IMR-90 (cell line): ENCODE measurements around the gene CD38. TPM values are rescaled to one million over a fixed set of nuclear protein-coding genes. Genes with fewer than 3 reads are reported as not detected.

Experiments used
- ATAC-seq: fragments of 200-7000 bp; cut with Tn5 transposase; 2 replicates; pipeline ENCODE4 v1.9.1; 2020; ENCODE audit warnings: low read depth, mild to moderate bottlenecking, moderate library complexity
- BruUV-seq: library from RNA; stranded (reverse); fragments of 400-500 nt; replicated peaks from 2 replicates; lab custom pipeline; 2021; lab: Mats Ljungman, UMichigan
- CTCF ChIA-PET: fragments of 300-600 bp; formaldehyde crosslinking; extraction: SDS; loops from one replicate; lab custom pipeline; 2021; ENCODE audit warnings: antibody characterized with exemption; lab: Yijun Ruan, JAX
- POLR2A ChIA-PET: fragments of 300-600 bp; sonication (Branson Sonifier 250); formaldehyde crosslinking; loops from one replicate; lab custom pipeline; 2022; ENCODE audit warnings: antibody characterized with exemption; ENCODE audit not compliant: unreplicated experiment; lab: Charles Lee
- DNase-seq: peaks from one replicate; pipeline ENCODE4 v3.0.0; 2013
- H2AFZ ChIP-seq: replicated peaks from 2 replicates; pipeline ENCODE3; 2013; ENCODE audit warnings: low read length, mild to moderate bottlenecking; ENCODE audit not compliant: poor library complexity
- H2AK5ac ChIP-seq: 2 replicates; pipeline ENCODE4 v1.6.1; 2013; ENCODE audit warnings: low read depth, low read length, inconsistent platforms
- H2AK9ac ChIP-seq: replicated peaks from 2 replicates; pipeline ENCODE3; 2013; ENCODE audit warnings: mild to moderate bottlenecking, low read depth, low read length, moderate library complexity; ENCODE audit not compliant: poor library complexity
- H2BK120ac ChIP-seq: 2 replicates; pipeline ENCODE4 v1.6.1; 2013; ENCODE audit warnings: low read depth, low read length, inconsistent platforms
- H2BK15ac ChIP-seq: 3 replicates; pipeline ENCODE4 v1.6.1; 2013; ENCODE audit warnings: low read depth, low read length, inconsistent platforms
- H2BK20ac ChIP-seq: 2 replicates; pipeline ENCODE4 v1.6.1; 2013; ENCODE audit warnings: low read depth, mild to moderate bottlenecking, inconsistent platforms, low read length, moderate library complexity
- H2BK5ac ChIP-seq: 2 replicates; pipeline ENCODE4 v1.6.1; 2013; ENCODE audit warnings: mild to moderate bottlenecking, low read depth, low read length, inconsistent platforms; ENCODE audit not compliant: poor library complexity, severe bottlenecking
- H3K14ac ChIP-seq: replicated peaks from 2 replicates; pipeline ENCODE4 v1.6.1; 2013; ENCODE audit warnings: low read depth, low read length, inconsistent platforms
- H3K18ac ChIP-seq: 2 replicates; pipeline ENCODE4 v1.6.1; 2013; ENCODE audit warnings: low read depth, low read length, control low read depth
- H3K23ac ChIP-seq: 2 replicates; pipeline ENCODE4 v1.6.1; 2013; ENCODE audit warnings: low read depth, low read length, inconsistent platforms
- H3K27ac ChIP-seq: 2 replicates; pipeline ENCODE4 v1.5.1; 2013; ENCODE audit warnings: mild to moderate bottlenecking, control low read depth, low read length; ENCODE audit not compliant: insufficient read depth
- H3K27me3 ChIP-seq: 2 replicates; pipeline ENCODE4 v1.6.1; 2013; ENCODE audit warnings: low read length; ENCODE audit not compliant: control insufficient read depth, insufficient read depth
- H3K36me3 ChIP-seq: 2 replicates; pipeline ENCODE4 v1.6.1; 2013; ENCODE audit warnings: low read length, mixed read lengths; ENCODE audit not compliant: control insufficient read depth, insufficient read depth
- H3K4ac ChIP-seq: 2 replicates; pipeline ENCODE4 v1.6.1; 2013; ENCODE audit warnings: low read depth, low read length, inconsistent platforms
- H3K4me1 ChIP-seq: 2 replicates; pipeline ENCODE4 v1.6.1; 2013; ENCODE audit warnings: low read length, mixed read lengths; ENCODE audit not compliant: control insufficient read depth, insufficient read depth
- H3K4me2 ChIP-seq: 2 replicates; pipeline ENCODE4 v1.6.1; 2013; ENCODE audit warnings: low read depth, mild to moderate bottlenecking, control low read depth, low read length, moderate library complexity
- H3K4me3 ChIP-seq: 2 replicates; pipeline ENCODE4 v1.5.1; 2013; ENCODE audit warnings: low read depth, mild to moderate bottlenecking, control low read depth, low read length, moderate library complexity; ENCODE audit not compliant: insufficient read depth
- H3K56ac ChIP-seq: 2 replicates; pipeline ENCODE4 v1.6.1; 2013; ENCODE audit warnings: low read length, inconsistent platforms; ENCODE audit not compliant: insufficient read depth; ENCODE audit errors: extremely low read depth
- H3K79me1 ChIP-seq, 2 experiments: 2 replicates each; pipeline ENCODE4 v1.6.1; 2013; ENCODE audit warnings: low read length in 2 of 2, inconsistent platforms in 1 of 2, low read depth in 1 of 2
- H3K9ac ChIP-seq: 2 replicates; pipeline ENCODE4 v1.6.1; 2013; ENCODE audit warnings: low read depth, low read length, control low read depth
- H3K9me1 ChIP-seq: 2 replicates; pipeline ENCODE4 v1.6.1; 2013; ENCODE audit warnings: low read length, inconsistent platforms; ENCODE audit not compliant: insufficient read depth
- H3K9me3 ChIP-seq: 2 replicates; pipeline ENCODE4 v1.6.1; 2013; ENCODE audit warnings: low read length; ENCODE audit not compliant: control insufficient read depth, insufficient read depth
- H4K20me1 ChIP-seq: 2 replicates; pipeline ENCODE4 v1.6.1; 2013; ENCODE audit warnings: low read length, inconsistent platforms; ENCODE audit not compliant: insufficient read depth
- H4K5ac ChIP-seq: 2 replicates; pipeline ENCODE4 v1.6.1; 2013; ENCODE audit warnings: mild to moderate bottlenecking, low read depth, low read length, control low read depth
- H4K8ac ChIP-seq, 2 experiments: 2 replicates each; pipeline ENCODE4 v1.6.1; 2013; ENCODE audit warnings: low read depth in 2 of 2, low read length in 2 of 2, control low read depth in 1 of 2, inconsistent platforms in 1 of 2
- H4K91ac ChIP-seq: 2 replicates; pipeline ENCODE4 v1.6.1; 2013; ENCODE audit warnings: low read depth, low read length, inconsistent platforms; ENCODE audit not compliant: insufficient read depth
- CHD1 ChIP-seq: IDR thresholded peaks from 2 replicates; pipeline ENCODE4 v1.6.1; 2012; ENCODE audit warnings: low read depth, low read length, improper control_type of control experiment
- MAFK ChIP-seq: IDR thresholded peaks from 2 replicates; pipeline ENCODE4 v1.6.1; 2012; ENCODE audit warnings: low read depth, low read length, improper control_type of control experiment
- MXI1 ChIP-seq: IDR thresholded peaks from 2 replicates; pipeline ENCODE4 v1.6.1; 2012; ENCODE audit warnings: low read depth, mild to moderate bottlenecking, low read length, moderate library complexity, borderline replicate concordance
- NFE2L2 ChIP-seq: fragments of 150-350 bp; IDR thresholded peaks from 2 replicates; pipeline ENCODE4 v1.6.1; 2016; ENCODE audit warnings: low read depth, mild to moderate bottlenecking, low read length
- RAD21 ChIP-seq: IDR thresholded peaks from 2 replicates; pipeline ENCODE4 v1.6.1; 2012; ENCODE audit warnings: low read length, improper control_type of control experiment
- RCOR1 ChIP-seq: IDR thresholded peaks from 2 replicates; pipeline ENCODE4 v1.6.1; 2012; ENCODE audit warnings: mild to moderate bottlenecking, low read length, improper control_type of control experiment; ENCODE audit not compliant: insufficient replicate concordance
- SMC3 ChIP-seq: fragments of 150-350 bp; IDR thresholded peaks from 2 replicates; pipeline ENCODE4 v1.6.1; 2016; ENCODE audit warnings: low read depth, mild to moderate bottlenecking, antibody characterized with exemption, low read length, moderate library complexity
- WGBS, 2 experiments: methylation state at CpG; one replicate each; pipeline versions ENCODE4 v1.1.5 to v1.1.7; 2013; ENCODE audit warnings: missing lambda C conversion rate in 2 of 2; ENCODE audit not compliant: insufficient read length in 1 of 2; ENCODE audit errors: extremely low coverage in 2 of 2; 5-methylcytosine and 5-hydroxymethylcytosine counted together
- dilution Hi-C: fragments of 300-500 bp; cut with HindIII; formaldehyde crosslinking; loops from one replicate; pipeline ENCODE4 v1.14.3; 2018; ENCODE audit warnings: low sequenced_read_pairs; ENCODE audit not compliant: unreplicated experiment
- in situ Hi-C: fragments of 300-500 bp; cut with MboI; formaldehyde crosslinking; loops from 3 replicates; pipeline ENCODE4 v1.14.3; 2019; ENCODE audit warnings: low sequenced_read_pairs, inconsistent platforms, mixed read lengths
- intact Hi-C: fragments of 100-400 bp; cut with micrococcal nuclease; formaldehyde crosslinking; loops from 2 replicates; pipeline ENCODE4 v1.10.0; 2022
- polyA plus RNA-seq, 3 experiments: library from polyadenylated mRNA; depleted of rRNA; stranded (reverse); fragments of >200 nt; gene quantifications; 2 replicates each; pipeline ENCODE4 v1.2.3, GENCODE V29; 2012; ENCODE audit warnings: low replicate concordance in 1 of 3
- total RNA-seq: library from RNA; depleted of rRNA; stranded (reverse); fragments of >200 nt; gene quantifications from 2 replicates; pipeline ENCODE4 v1.2.3, GENCODE V29; 2012

The CD38 gene
- total and polyA plus RNA-seq, 2 of the 4 experiments (the other 2 are of a cell fraction) = not detected

GRCh38 chr4:15832523-15833451 lies 54.7 kb downstream of the CD38 start:
- no peak overlapping the region for H3K4ac ChIP-seq
- dilution Hi-C loops (no loop called here), in situ Hi-C loops (no loop called here), intact Hi-C loops (no loop called here)
- H3K18ac ChIP-seq = no peak overlapping the region
- H3K27me3 ChIP-seq = peaks cover 7% of the 10 kb centered on the region
- no peaks in the 10 kb centered on the region for H3K9me1 ChIP-seq
- TF ChIP-seq RCOR1 (no peak), MXI1 (no peak), SMC3 (no peak), CHD1 (no peak), RAD21 (no peak), NFE2L2 (no peak), MAFK (no peak)
- H3K23ac ChIP-seq = no peak overlapping the region
- H2BK5ac ChIP-seq = no peak overlapping the region
- H3K56ac ChIP-seq = no peak overlapping the region
- no peaks in the 10 kb centered on the region for H3K36me3 ChIP-seq
- no TSS peak for BruUV-seq
- H3K4me2 ChIP-seq = no peak overlapping the region
- H2AK5ac ChIP-seq = no peak overlapping the region
- no peak overlapping the region for H4K91ac ChIP-seq
- H2BK15ac ChIP-seq = no peak overlapping the region
- H3K9ac ChIP-seq = no peak overlapping the region
- H3K4me1 ChIP-seq = no peaks in the 10 kb centered on the region
- ATAC-seq = no peak
- no peak overlapping the region for H2BK20ac ChIP-seq
- H3K79me1 ChIP-seq = no peaks in the 10 kb centered on the region
- H2AK9ac ChIP-seq = no peak overlapping the region
- CTCF ChIA-PET = no interaction called here
- no CpG with 5 or more reads among the region's 3 CpGs for WGBS, 2 experiments
- H2AFZ ChIP-seq = no peak overlapping the region
- no peak overlapping the region for H2BK120ac ChIP-seq
- H3K4me3 ChIP-seq = no peak overlapping the region
- POLR2A ChIA-PET = no interaction called here
- H3K27ac ChIP-seq = no peak overlapping the region
- no peak overlapping the region for H4K5ac ChIP-seq
- no peak for DNase-seq
- H4K8ac ChIP-seq = no peak overlapping the region
- no peaks in the 10 kb centered on the region for H3K9me3 ChIP-seq
- H4K20me1 ChIP-seq = no peaks in the 10 kb centered on the region
- no peak overlapping the region for H3K14ac ChIP-seq
